Mesendoderm (in vitro differentiated cells): ENCODE measurements around the gene ECT2L.

Experiments
- DNase-seq: peaks from one replicate; pipeline ENCODE4 v3.0.0; 2013
- H2AK5ac ChIP-seq: 2 replicates; pipeline ENCODE4 v1.6.1; 2013; ENCODE audit warnings: low read length, inconsistent platforms
- H2BK120ac ChIP-seq: 2 replicates; pipeline ENCODE4 v1.6.1; 2013; ENCODE audit warnings: low read depth, mild to moderate bottlenecking, low read length, moderate library complexity, mixed read lengths
- H2BK15ac ChIP-seq: replicated peaks from 2 replicates; pipeline ENCODE4 v1.6.1; 2013; ENCODE audit warnings: low read depth, mild to moderate bottlenecking, moderate library complexity
- H2BK5ac ChIP-seq: 2 replicates; pipeline ENCODE4 v1.6.1; 2013; ENCODE audit warnings: low read length, inconsistent platforms
- H3K18ac ChIP-seq: 2 replicates; pipeline ENCODE4 v1.6.1; 2013; ENCODE audit warnings: mild to moderate bottlenecking, low read length, mixed read lengths
- H3K23ac ChIP-seq: one replicate; pipeline ENCODE4 v1.6.1; 2013; ENCODE audit warnings: low read length
- H3K27ac ChIP-seq: 2 replicates; pipeline ENCODE4 v1.5.1; 2013; ENCODE audit warnings: low read depth, mild to moderate bottlenecking, inconsistent platforms, low read length, moderate library complexity
- H3K27me3 ChIP-seq: 2 replicates; pipeline ENCODE4 v1.6.1; 2013; ENCODE audit warnings: low read length, control low read depth, mild to moderate bottlenecking, inconsistent platforms; ENCODE audit not compliant: insufficient read depth, poor library complexity
- H3K36me3 ChIP-seq: 2 replicates; pipeline ENCODE4 v1.6.1; 2013; ENCODE audit warnings: low read length, inconsistent platforms; ENCODE audit not compliant: control insufficient read depth, insufficient read depth
- H3K4ac ChIP-seq: one replicate; pipeline ENCODE4 v1.6.1; 2013; ENCODE audit warnings: low read depth, mild to moderate bottlenecking, low read length, moderate library complexity
- H3K4me1 ChIP-seq: 2 replicates; pipeline ENCODE4 v1.6.1; 2013; ENCODE audit warnings: low read depth, low read length, inconsistent platforms; ENCODE audit not compliant: control insufficient read depth
- H3K4me2 ChIP-seq: 2 replicates; pipeline ENCODE4 v1.6.1; 2013; ENCODE audit warnings: low read length
- H3K4me3 ChIP-seq: 2 replicates; pipeline ENCODE4 v1.5.1; 2013; ENCODE audit warnings: mild to moderate bottlenecking, low read length
- H3K56ac ChIP-seq: one replicate; pipeline ENCODE4 v1.6.1; 2013; ENCODE audit warnings: low read length
- H3K79me1 ChIP-seq: 2 replicates; pipeline ENCODE4 v1.6.1; 2013; ENCODE audit warnings: low read length, inconsistent platforms
- H3K79me2 ChIP-seq: 2 replicates; pipeline ENCODE4 v1.6.1; 2013; ENCODE audit warnings: mild to moderate bottlenecking, low read length; ENCODE audit not compliant: control insufficient read depth, insufficient read depth
- H3K9ac ChIP-seq: 2 replicates; pipeline ENCODE4 v1.6.1; 2013; ENCODE audit warnings: low read length, inconsistent platforms
- H4K5ac ChIP-seq: one replicate; pipeline ENCODE4 v1.6.1; 2013; ENCODE audit warnings: low read length
- H4K8ac ChIP-seq: one replicate; pipeline ENCODE4 v1.6.1; 2013; ENCODE audit warnings: low read depth, mild to moderate bottlenecking, control low read depth, low read length, moderate library complexity
- WGBS: extraction: QIAGEN DNeasy Blood & Tissue Kit; methylation state at CpG from one replicate; pipeline ENCODE4 v1.1.7; 2013; ENCODE audit warnings: low lambda C conversion rate, missing lambda C conversion rate; ENCODE audit not compliant: insufficient coverage; ENCODE audit errors: extremely low coverage; 5-methylcytosine and 5-hydroxymethylcytosine counted together

The ECT2L gene

DNA sequence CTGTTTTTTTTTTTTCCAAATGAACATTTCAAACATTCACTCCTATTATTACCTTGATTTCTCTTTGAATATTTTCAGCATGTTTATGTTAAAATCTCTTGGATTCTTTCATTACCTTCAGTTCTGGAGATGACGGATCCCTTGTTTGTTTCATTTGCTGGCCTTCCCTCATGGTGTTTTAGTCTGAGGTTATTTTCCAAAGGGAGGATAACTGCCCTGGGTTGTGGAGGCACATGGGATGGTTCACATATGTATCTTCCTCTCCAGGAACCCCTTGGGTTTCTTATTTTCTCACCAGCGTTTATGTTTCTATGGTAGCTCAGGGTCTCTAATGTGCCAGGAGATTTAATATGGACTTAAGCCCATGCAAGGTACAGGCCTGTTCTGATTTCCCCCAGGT lies 36.3 kb downstream of the ECT2L start:
- Histone ChIP-seq H3K4ac (no peak overlapping the region), H4K5ac (no peak overlapping the region), H3K27me3 (no peaks in the 10 kb centered on the region), H3K79me2 (no peaks in the 10 kb centered on the region), H3K23ac (no peak overlapping the region), H2BK5ac (no peak overlapping the region), H3K56ac (no peak overlapping the region), H2AK5ac (no peak overlapping the region), H3K18ac (no peak overlapping the region), H3K27ac (no peak overlapping the region), H3K4me2 (no peak overlapping the region), H3K36me3 (no peaks in the 10 kb centered on the region), H2BK120ac (no peak overlapping the region), H3K79me1 (no peaks in the 10 kb centered on the region), H4K8ac (peak overlapping the region; percentile 76), H3K4me1 (no peaks in the 10 kb centered on the region), H2BK15ac (no peak overlapping the region), H3K4me3 (no peak overlapping the region), H3K9ac (no peak overlapping the region)
- no CpG with 5 or more reads among the region's 2 CpGs for WGBS
- no peak for DNase-seq

DNA sequence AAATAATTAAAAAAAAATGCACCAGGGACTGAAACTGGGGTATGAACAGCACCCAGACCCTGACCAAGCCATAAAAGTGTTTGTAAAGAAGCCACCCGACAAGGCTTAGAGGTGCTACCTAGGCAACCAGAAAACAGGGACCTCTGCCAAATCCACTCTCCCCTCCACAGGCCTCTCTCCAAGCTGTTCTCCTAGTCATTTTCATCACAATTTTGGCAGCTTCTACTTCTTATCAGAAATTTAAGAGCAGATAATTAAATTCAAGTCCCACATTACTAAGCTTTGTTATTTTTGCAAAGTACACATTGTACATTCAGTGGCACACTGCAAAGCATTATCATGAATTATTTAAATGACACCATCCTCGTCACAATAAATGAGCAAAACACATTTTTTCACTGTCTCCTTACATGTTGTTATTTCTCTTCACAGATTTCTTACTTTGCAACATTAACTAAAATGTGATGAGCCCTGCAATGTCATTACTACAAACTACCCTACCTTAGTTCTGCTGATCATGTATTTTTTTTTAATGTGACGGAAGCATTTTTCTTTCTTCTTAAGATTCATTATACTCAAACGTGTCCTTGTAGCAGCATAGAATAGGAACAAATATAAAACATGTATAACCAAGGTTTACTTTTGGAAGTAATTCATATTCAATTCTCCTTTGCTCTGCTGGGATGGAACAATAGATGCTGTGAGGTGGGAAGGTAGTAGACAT lies 38.1 kb downstream of the ECT2L start:
- no peak overlapping the region for H2BK15ac ChIP-seq
- no peak overlapping the region for H3K4me3 ChIP-seq
- H4K8ac ChIP-seq, result no peak overlapping the region
- no peaks in the 10 kb centered on the region for H3K79me1 ChIP-seq
- no peaks in the 10 kb centered on the region for H3K27me3 ChIP-seq
- H2AK5ac ChIP-seq, result no peak overlapping the region
- H3K18ac ChIP-seq, result no peak overlapping the region
- no peaks in the 10 kb centered on the region for H3K79me2 ChIP-seq
- H3K27ac ChIP-seq, result no peak overlapping the region
- no peak for DNase-seq
- no peak overlapping the region for H2BK5ac ChIP-seq
- H3K23ac ChIP-seq, result no peak overlapping the region
- H2BK120ac ChIP-seq, result no peak overlapping the region
- no peak overlapping the region for H3K9ac ChIP-seq
- H3K4ac ChIP-seq, result no peak overlapping the region
- H3K4me2 ChIP-seq, result no peak overlapping the region
- no peak overlapping the region for H3K56ac ChIP-seq
- H4K5ac ChIP-seq, result no peak overlapping the region
- H3K4me1 ChIP-seq, result no peaks in the 10 kb centered on the region
- no CpG with 5 or more reads among the region's 4 CpGs for WGBS
- no peaks in the 10 kb centered on the region for H3K36me3 ChIP-seq

DNA sequence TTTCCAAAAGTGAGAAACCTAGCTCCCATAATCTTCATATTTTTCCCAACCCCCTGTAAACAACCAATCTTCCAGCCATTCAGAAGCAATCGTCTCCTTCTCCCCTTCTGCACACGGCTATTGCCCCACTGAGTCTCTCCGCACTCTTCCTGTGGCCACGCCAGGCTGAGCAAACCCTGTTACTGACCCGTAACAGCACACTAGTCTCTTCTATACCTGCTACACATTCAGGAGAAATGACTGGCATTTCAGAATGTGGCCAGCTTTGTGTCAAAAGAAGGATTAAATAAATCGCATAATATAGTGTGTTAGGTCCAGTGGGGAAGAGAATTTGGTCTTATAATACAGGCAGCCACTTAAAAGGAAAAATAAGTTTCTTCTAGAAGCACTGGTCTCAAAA lies 41.4 kb downstream of the ECT2L start:
- H3K79me2 ChIP-seq, result no peaks in the 10 kb centered on the region
- H3K27ac ChIP-seq, result no peak overlapping the region
- no peaks in the 10 kb centered on the region for H3K79me1 ChIP-seq
- H2BK5ac ChIP-seq, result no peak overlapping the region
- WGBS, result no CpG with 5 or more reads among the region's 6 CpGs
- H3K23ac ChIP-seq, result no peak overlapping the region
- no peak overlapping the region for H3K4me3 ChIP-seq
- H2BK15ac ChIP-seq, result no peak overlapping the region
- no peak overlapping the region for H3K4ac ChIP-seq
- no peak overlapping the region for H4K8ac ChIP-seq
- no peak overlapping the region for H3K18ac ChIP-seq
- no peak overlapping the region for H4K5ac ChIP-seq
- H3K36me3 ChIP-seq, result no peaks in the 10 kb centered on the region
- no peaks in the 10 kb centered on the region for H3K4me1 ChIP-seq
- DNase-seq, result no peak
- no peak overlapping the region for H3K56ac ChIP-seq
- no peaks in the 10 kb centered on the region for H3K27me3 ChIP-seq
- no peak overlapping the region for H2BK120ac ChIP-seq
- H3K4me2 ChIP-seq, result no peak overlapping the region
- no peak overlapping the region for H3K9ac ChIP-seq
- H2AK5ac ChIP-seq, result no peak overlapping the region

DNA sequence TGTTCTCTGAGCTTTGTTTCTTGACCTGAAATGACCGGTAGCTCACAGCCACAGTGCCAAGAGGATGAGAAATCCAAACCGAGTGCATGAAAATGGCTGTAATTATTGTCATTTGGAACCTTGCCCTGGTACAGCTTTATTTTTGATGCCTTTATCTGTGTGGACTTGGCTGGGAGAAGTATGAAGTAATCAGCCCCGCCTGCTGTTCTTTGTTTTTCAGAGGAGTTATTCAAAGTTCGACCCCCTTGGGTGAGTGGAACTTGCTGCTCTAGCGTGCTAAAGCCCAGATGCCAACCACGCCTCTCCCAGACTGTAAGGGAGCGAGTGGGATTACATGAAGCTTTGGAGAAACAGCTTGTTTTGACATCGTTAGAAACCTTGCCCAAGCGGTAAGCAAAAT lies 48.3 kb downstream of the ECT2L start:
- no peak overlapping the region for H3K4me3 ChIP-seq
- no peak for DNase-seq
- H3K36me3 ChIP-seq, result no peaks in the 10 kb centered on the region
- H3K27me3 ChIP-seq, result no peaks in the 10 kb centered on the region
- no peak overlapping the region for H3K23ac ChIP-seq
- H3K18ac ChIP-seq, result no peak overlapping the region
- no peak overlapping the region for H4K8ac ChIP-seq
- no CpG with 5 or more reads among the region's 9 CpGs for WGBS
- H3K4ac ChIP-seq, result no peak overlapping the region
- H3K4me2 ChIP-seq, result no peak overlapping the region
- no peak overlapping the region for H2BK120ac ChIP-seq
- no peak overlapping the region for H3K27ac ChIP-seq
- no peaks in the 10 kb centered on the region for H3K4me1 ChIP-seq
- no peak overlapping the region for H4K5ac ChIP-seq
- H2BK15ac ChIP-seq, result no peak overlapping the region
- H3K79me2 ChIP-seq, result no peaks in the 10 kb centered on the region
- no peaks in the 10 kb centered on the region for H3K79me1 ChIP-seq
- H2AK5ac ChIP-seq, result no peak overlapping the region
- no peak overlapping the region for H3K9ac ChIP-seq
- H2BK5ac ChIP-seq, result no peak overlapping the region
- no peak overlapping the region for H3K56ac ChIP-seq

DNA sequence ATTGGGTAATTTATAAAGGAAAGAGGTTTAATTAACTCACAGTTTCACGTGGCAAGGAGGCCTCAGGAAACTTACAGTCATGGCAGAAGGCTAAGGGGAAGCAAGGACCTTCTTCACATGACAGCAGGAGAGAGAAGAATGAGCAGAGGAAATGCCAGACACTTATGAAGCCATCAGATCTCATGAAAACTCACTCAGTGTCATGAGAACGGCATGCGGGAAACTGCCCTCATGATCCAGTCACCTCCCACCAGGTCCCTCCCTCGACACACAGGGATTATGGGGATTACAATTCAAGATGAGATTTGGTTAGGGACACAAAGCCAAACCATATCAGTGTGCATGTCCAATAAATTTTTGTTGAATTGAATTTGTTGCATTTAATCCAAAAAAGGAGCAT lies 52.0 kb downstream of the ECT2L start:
- Histone ChIP-seq H4K5ac (no peak overlapping the region), H3K4me1 (no peaks in the 10 kb centered on the region)
- WGBS, result no CpG with 5 or more reads among the region's 4 CpGs

DNA sequence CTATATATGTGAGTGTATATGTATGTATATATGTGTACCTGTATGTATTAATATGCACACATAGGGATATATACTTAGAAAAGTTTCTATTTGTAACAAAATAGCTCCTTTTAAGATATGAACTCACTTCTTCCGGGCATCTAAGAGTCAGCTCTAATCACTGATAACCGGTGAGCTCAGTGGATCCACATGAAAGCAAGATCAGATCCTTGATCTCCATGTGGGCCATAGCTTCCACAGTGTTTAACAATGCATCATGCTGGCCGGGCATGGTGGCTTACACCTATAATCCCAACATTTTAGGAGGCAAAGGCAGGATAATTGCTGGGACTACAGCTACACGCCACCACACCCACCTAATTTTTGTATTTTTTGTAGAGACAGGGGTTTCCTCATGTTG lies 52.6 kb downstream of the ECT2L start:
- H4K5ac ChIP-seq, result no peak overlapping the region
- H3K36me3 ChIP-seq, result no peaks in the 10 kb centered on the region
- no peak overlapping the region for H3K56ac ChIP-seq
- H2BK5ac ChIP-seq, result no peak overlapping the region
- no peak overlapping the region for H2BK15ac ChIP-seq
- H4K8ac ChIP-seq, result no peak overlapping the region
- no peaks in the 10 kb centered on the region for H3K4me1 ChIP-seq
- no peak overlapping the region for H3K9ac ChIP-seq
- no peaks in the 10 kb centered on the region for H3K79me2 ChIP-seq
- no peak for DNase-seq
- H3K27ac ChIP-seq, result no peak overlapping the region
- H3K18ac ChIP-seq, result no peak overlapping the region
- no peak overlapping the region for H3K4me3 ChIP-seq
- H3K4me2 ChIP-seq, result no peak overlapping the region
- no peak overlapping the region for H3K4ac ChIP-seq
- no peaks in the 10 kb centered on the region for H3K27me3 ChIP-seq
- WGBS, result no CpG with 5 or more reads among the region's 4 CpGs
- H3K23ac ChIP-seq, result no peak overlapping the region
- no peak overlapping the region for H2AK5ac ChIP-seq
- H2BK120ac ChIP-seq, result no peak overlapping the region
- H3K79me1 ChIP-seq, result no peaks in the 10 kb centered on the region

More for the DNA sequence above, 52.0 kb downstream of the ECT2L start:
- Histone ChIP-seq H3K4me3 (no peak overlapping the region), H3K27ac (no peak overlapping the region), H2AK5ac (no peak overlapping the region), H3K36me3 (no peaks in the 10 kb centered on the region), H2BK120ac (no peak overlapping the region), H2BK5ac (no peak overlapping the region), H3K4ac (no peak overlapping the region), H2BK15ac (no peak overlapping the region), H3K4me2 (no peak overlapping the region), H4K8ac (no peak overlapping the region), H3K56ac (no peak overlapping the region), H3K79me1 (no peaks in the 10 kb centered on the region), H3K9ac (no peak overlapping the region), H3K79me2 (no peaks in the 10 kb centered on the region), H3K27me3 (no peaks in the 10 kb centered on the region), H3K18ac (no peak overlapping the region), H3K23ac (no peak overlapping the region)
- DNase-seq, result no peak
